Left lung (tissue), 10 donors: ENCODE results near the gene BCAT1. TPM values are rescaled to one million over a fixed set of nuclear protein-coding genes. Genes with fewer than 3 reads are reported as not detected.

Experiments used
- ATAC-seq: fragments of 200-7000 bp; cut with Tn5 transposase; one replicate; pipeline ENCODE4 v1.9.1; 2020; ENCODE audit warnings: moderate library complexity
- DNase-seq, 4 donors: peaks; one replicate each; pipeline ENCODE4 v3.0.0-alpha.2; 2013 to 2020
- H3K27ac ChIP-seq, 2 donors: fragments of 200-600 bp; sonication (generic) in 1 of 2; one replicate each; pipeline versions ENCODE4 v1.5.0 to v1.8.0; 2020 to 2021
- H3K27me3 ChIP-seq, 2 donors: fragments of 200-600 bp; sonication (generic) in 1 of 2; one replicate each; pipeline versions ENCODE4 v1.5.0 to v1.8.0; 2020 to 2021
- H3K36me3 ChIP-seq, 2 donors: fragments of 200-600 bp; sonication (generic) in 1 of 2; one replicate each; pipeline versions ENCODE4 v1.5.0 to v1.8.0; 2020 to 2021
- H3K4me1 ChIP-seq, 2 donors: fragments of 200-600 bp; one replicate each; pipeline ENCODE4 v1.8.0; 2021
- H3K4me3 ChIP-seq, 2 donors: fragments of 200-600 bp; sonication (generic) in 1 of 2; one replicate each; pipeline versions ENCODE4 v1.5.0 to v1.8.0; 2020 to 2021; ENCODE audit warnings: mild to moderate bottlenecking in 1 of 2
- H3K9me3 ChIP-seq, 2 donors: fragments of 200-600 bp; sonication (generic) in 1 of 2; one replicate each; pipeline versions ENCODE4 v1.5.0 to v1.8.0; 2020 to 2021
- CTCF ChIP-seq, 2 donors: fragments of 200-600 bp; sonication (generic) in 1 of 2; IDR thresholded peaks; one replicate each; pipeline versions ENCODE4 v1.5.0 to v1.8.0; 2021; ENCODE audit warnings: antibody characterized with exemption in 2 of 2
- intact Hi-C, 2 donors: fragments of 100-400 bp; cut with DNase I; formaldehyde crosslinking; loops; one replicate each; pipeline versions ENCODE4 v1.11.2 to v1.14.2; 2022
- polyA plus RNA-seq, 6 donors: library from polyadenylated mRNA; unstranded; fragments of 120-200 nt; gene quantifications; one replicate each; pipeline ENCODE4 v1.2.1, GENCODE V29; 2013; ENCODE audit not compliant: insufficient read length in 6 of 6
- total RNA-seq, 2 donors: library from RNA; stranded (reverse); fragmentation: NEBNext Ultra II Directional; extraction: Animal tissue kit (Norgen Biotek cat#: 25700); gene quantifications; one replicate each; pipeline ENCODE4 v1.2.1, GENCODE V29; 2021
- donor health status: DM: no; HTN: yes; CAD: no.
- donor health status: DM: no; HTN: no; CAD: no.

The BCAT1 gene
- total and polyA plus RNA-seq, 8 donors, result 29.3 to 131 (median 39.5) TPM

- TF ChIP-seq CTCF (IDR thresholded peaks at IDR 0.05), result no peak
- Histone ChIP-seq H3K4me3 (no peak overlapping the region), H3K27ac (no peak overlapping the region), H3K9me3 (no peaks in the 10 kb centered on the region), H3K4me1 (peaks cover 0 to 19% of the 10 kb centered on the region in 2 donors), H3K36me3 (no peaks in the 10 kb centered on the region), H3K27me3 (peaks cover 0 to 25% of the 10 kb centered on the region in 2 donors)
- ATAC-seq (no peak), DNase-seq (no peak)
- intact Hi-C loops, result no loop called here
Observed at GRCh38 chr12:24952389-24952788, 3.5 kb upstream of the BCAT1 start.

- DNase-seq (no peak), ATAC-seq (no peak)
- Histone ChIP-seq H3K27ac (no peak overlapping the region), H3K36me3 (no peaks in the 10 kb centered on the region), H3K27me3 (peaks cover 0 to 27% of the 10 kb centered on the region in 2 donors), H3K9me3 (no peaks in the 10 kb centered on the region), H3K4me3 (no peak overlapping the region), H3K4me1 (peaks cover 0 to 37% of the 10 kb centered on the region in 2 donors)
- intact Hi-C loops, result no loop called here
- no peak for TF ChIP-seq CTCF (IDR thresholded peaks at IDR 0.05)
Observed at GRCh38 chr12:24950231-24950834, 1.4 kb upstream of the BCAT1 start.

- Histone ChIP-seq H3K9me3 (no peaks in the 10 kb centered on the region), H3K4me1 (peaks cover 0 to 39% of the 10 kb centered on the region in 2 donors), H3K4me3 (peak overlapping the region; percentile 52 to 63), H3K36me3 (no peaks in the 10 kb centered on the region), H3K27me3 (peaks cover 0 to 27% of the 10 kb centered on the region in 2 donors), H3K27ac (peak overlapping the region; percentile 14 to 47)
- no peak for TF ChIP-seq CTCF (IDR thresholded peaks at IDR 0.05)
- DNase-seq (peak in 2 of 4 donors; percentile 28 to 46), ATAC-seq (peak; percentile 73)
- intact Hi-C loops, result no loop called here
Observed at GRCh38 chr12:24948420-24948756, 513 bp downstream of the BCAT1 start.

- no peak for TF ChIP-seq CTCF (IDR thresholded peaks at IDR 0.05)
- Histone ChIP-seq H3K9me3 (no peaks in the 10 kb centered on the region), H3K27me3 (peaks cover 0 to 27% of the 10 kb centered on the region in 2 donors), H3K36me3 (no peaks in the 10 kb centered on the region), H3K27ac (peak overlapping the region in 1 of 2 donors; percentile 47), H3K4me3 (peak overlapping the region; percentile 52 to 63), H3K4me1 (peaks cover 0 to 39% of the 10 kb centered on the region in 2 donors)
- DNase-seq, result peak in 2 of 4 donors; percentile 16 to 24
- peak; percentile 4 for ATAC-seq
- intact Hi-C loops, result no loop called here
Observed at GRCh38 chr12:24947541-24948419, 1.1 kb downstream of the BCAT1 start.

GRCh38 chr12:24945845-24946244 lies 3.1 kb downstream of the BCAT1 start:
- Histone ChIP-seq H3K27me3 (peaks cover 0 to 27% of the 10 kb centered on the region in 2 donors), H3K9me3 (no peaks in the 10 kb centered on the region), H3K4me3 (no peak overlapping the region), H3K36me3 (no peaks in the 10 kb centered on the region), H3K27ac (no peak overlapping the region), H3K4me1 (peaks cover 0 to 39% of the 10 kb centered on the region in 2 donors)
- no peak for ATAC-seq
- TF ChIP-seq CTCF (IDR thresholded peaks at IDR 0.05), result no peak
- no peak for DNase-seq
- intact Hi-C loops, result no loop called here
